CD14-positive monocyte (primary cell): ENCODE results near the gene ACKR1. TPM values are rescaled to one million over a fixed set of nuclear protein-coding genes. Genes with fewer than 3 reads are reported as not detected.

Experiments used
- DNase-seq, 3 donors: peaks; one replicate each; pipeline ENCODE4 v3.0.0-alpha.2; 2011 to 2022
- H2AFZ ChIP-seq: 2 replicates; pipeline ENCODE4 v1.6.0; 2012; ENCODE audit warnings: mild to moderate bottlenecking, low read depth, low read length, inconsistent platforms; ENCODE audit not compliant: insufficient read depth, poor library complexity, severe bottlenecking
- H3K27ac ChIP-seq, 2 donors: 1 replicate in 1 of 2; 2 replicates in 1 of 2; pipeline ENCODE4 v1.5.1; 2012 to 2013; ENCODE audit warnings: low read length in 2 of 2, control low read depth in 1 of 2, inconsistent platforms in 1 of 2, low read depth in 1 of 2, mild to moderate bottlenecking in 1 of 2
- H3K27me3 ChIP-seq, 2 donors: one replicate each; pipeline versions ENCODE4 v1.6.0 to v1.6.1; 2011 to 2013; ENCODE audit warnings: low read length in 2 of 2; ENCODE audit not compliant: control insufficient read depth in 2 of 2, insufficient read depth in 2 of 2
- H3K36me3 ChIP-seq, 2 donors: replicated peaks in 1 of 2; 1 replicate in 1 of 2; 2 replicates in 1 of 2; pipeline versions ENCODE4 v1.5.1 to v1.6.1; 2012 to 2013; ENCODE audit warnings: low read length in 2 of 2, control low read depth in 1 of 2, inconsistent platforms in 1 of 2, mild to moderate bottlenecking in 1 of 2; ENCODE audit not compliant: insufficient read depth in 2 of 2, control insufficient read depth in 1 of 2
- H3K4me1 ChIP-seq, 2 donors: 1 replicate in 1 of 2; 2 replicates in 1 of 2; pipeline versions ENCODE4 v1.5.1 to v1.6.1; 2012 to 2013; ENCODE audit warnings: low read length in 2 of 2, control low read depth in 1 of 2, inconsistent platforms in 1 of 2, mild to moderate bottlenecking in 1 of 2, moderate library complexity in 1 of 2; ENCODE audit not compliant: insufficient read depth in 2 of 2, control insufficient read depth in 1 of 2
- H3K4me2 ChIP-seq: replicated peaks from 2 replicates; pipeline ENCODE3; 2012; ENCODE audit warnings: low read length, moderate library complexity, mild to moderate bottlenecking; ENCODE audit not compliant: poor library complexity, severe bottlenecking; ENCODE audit errors: extremely low read depth
- H3K4me3 ChIP-seq, 3 experiments: fragments of 200-600 bp in 1 of 3; sonication (generic) in 1 of 3; replicated peaks in 1 of 3; 1 replicate in 2 of 3; 2 replicates in 1 of 3; pipeline ENCODE4 v1.5.1; 2011 to 2013; ENCODE audit warnings: low read length in 3 of 3, mild to moderate bottlenecking in 3 of 3, control low read depth in 2 of 3, low read depth in 2 of 3, inconsistent platforms in 1 of 3, moderate library complexity in 1 of 3
- H3K79me2 ChIP-seq: 2 replicates; pipeline ENCODE4 v1.6.0; 2012; ENCODE audit warnings: mild to moderate bottlenecking, control low read depth, inconsistent platforms, low read length, moderate library complexity; ENCODE audit not compliant: insufficient read depth
- H3K9ac ChIP-seq: 2 replicates; pipeline ENCODE4 v1.6.0; 2017; ENCODE audit warnings: low read length, mild to moderate bottlenecking; ENCODE audit not compliant: insufficient read depth, poor library complexity, severe bottlenecking
- H3K9me3 ChIP-seq, 2 donors: replicated peaks in 1 of 2; 1 replicate in 1 of 2; 2 replicates in 1 of 2; pipeline versions ENCODE4 v1.5.1 to v1.6.1; 2012 to 2013; ENCODE audit warnings: low read length in 2 of 2, control low read depth in 1 of 2; ENCODE audit not compliant: control insufficient read depth in 1 of 2, insufficient read depth in 1 of 2
- H4K20me1 ChIP-seq: 2 replicates; pipeline ENCODE4 v1.6.0; 2012; ENCODE audit warnings: mild to moderate bottlenecking, low read length, control low read depth, moderate library complexity; ENCODE audit not compliant: insufficient read depth
- H3K27ac Mint-ChIP-seq, 7 donors: one replicate each; pipeline ENCODE4 v1.8.0; 2020; ENCODE audit warnings: mild to moderate bottlenecking in 7 of 7, mixed read lengths in 7 of 7, moderate library complexity in 6 of 7, inconsistent platforms in 2 of 7
- H3K27me3 Mint-ChIP-seq, 3 donors: one replicate each; pipeline ENCODE4 v1.8.0; 2021 to 2022; ENCODE audit warnings: low read depth in 3 of 3, mild to moderate bottlenecking in 3 of 3, mixed read lengths in 3 of 3, moderate library complexity in 3 of 3, inconsistent platforms in 1 of 3
- H3K36me3 Mint-ChIP-seq, 2 donors: one replicate each; pipeline ENCODE4 v1.8.0; 2020; ENCODE audit warnings: mixed read lengths in 2 of 2, inconsistent platforms in 1 of 2, mild to moderate bottlenecking in 1 of 2
- H3K4me1 Mint-ChIP-seq: one replicate; pipeline ENCODE4 v1.8.0; 2020; ENCODE audit warnings: mild to moderate bottlenecking, mixed read lengths
- H3K4me3 Mint-ChIP-seq, 2 donors: one replicate each; pipeline ENCODE4 v1.8.0; 2020; ENCODE audit warnings: mild to moderate bottlenecking in 2 of 2, mixed read lengths in 2 of 2, moderate library complexity in 1 of 2
- H3K9me3 Mint-ChIP-seq, 7 donors: one replicate each; pipeline ENCODE4 v1.8.0; 2020 to 2022; ENCODE audit warnings: mixed read lengths in 7 of 7, mild to moderate bottlenecking in 6 of 7, moderate library complexity in 6 of 7, inconsistent platforms in 2 of 7
- CTCF ChIP-seq: fragments of 200-600 bp; IDR thresholded peaks from one replicate; pipeline ENCODE4 v1.8.0; 2022; ENCODE audit warnings: antibody characterized with exemption, mild to moderate bottlenecking
- WGBS: methylation state at CpG from one replicate; pipeline ENCODE4 v1.1.5; 2013; ENCODE audit warnings: missing lambda C conversion rate; ENCODE audit not compliant: insufficient coverage; 5-methylcytosine and 5-hydroxymethylcytosine counted together
- intact Hi-C, 2 donors: fragments of 100-400 bp; cut with micrococcal nuclease; formaldehyde crosslinking; loops; one replicate each; pipeline versions ENCODE4 v1.15.0 to v1.15.1; 2023
- polyA plus RNA-seq, 3 donors: library from polyadenylated mRNA; depleted of rRNA in 1 of 3; unstranded in 2 of 3; stranded (reverse) in 1 of 3; fragments of 300-500 nt in 2 of 3; fragments of >200 nt in 1 of 3; fragmentation: Illumina TruSeq in 2 of 3; gene quantifications; 1 replicate in 2 of 3; 2 replicates in 1 of 3; pipeline ENCODE4 v1.2.3, GENCODE V29; 2012 to 2021

ACKR1 gene
- polyA plus RNA-seq, 3 donors: 0.14 TPM; not detected in 2

GRCh38 chr1:159172614-159173291 is 31.9 kb upstream of the ACKR1 start:
- peak overlapping the region; percentile 11 to 79 for H3K4me3 Mint-ChIP-seq
- H3K4me1 Mint-ChIP-seq: peaks cover 27% of the 10 kb centered on the region
- Histone ChIP-seq H3K4me3 (peak overlapping the region in 1 of 3 experiments; percentile 8), H3K27ac (no peak overlapping the region), H4K20me1 (no peaks in the 10 kb centered on the region), H3K27me3 (peaks cover 52 to 60% of the 10 kb centered on the region in 2 donors), H3K9me3 (peaks cover 0 to 16% of the 10 kb centered on the region in 2 donors), H3K4me1 (peaks cover 17 to 22% of the 10 kb centered on the region in 2 donors), H3K4me2 (peak overlapping the region; percentile 45), H2AFZ (no peak overlapping the region), H3K79me2 (no peaks in the 10 kb centered on the region), H3K9ac (no peak overlapping the region), H3K36me3 (no peaks in the 10 kb centered on the region)
- H3K27ac Mint-ChIP-seq: no peak overlapping the region
- intact Hi-C loops: no loop called here
- no peak for DNase-seq
- peaks cover 0 to 3% of the 10 kb centered on the region in 2 donors for H3K36me3 Mint-ChIP-seq
- no peak for TF ChIP-seq CTCF
- H3K27me3 Mint-ChIP-seq: peaks cover 57 to 63% (median 59%) of the 10 kb centered on the region in 3 donors
- H3K9me3 Mint-ChIP-seq: peaks cover 0 to 7% (median 3%) of the 10 kb centered on the region in 7 donors
- WGBS: 2% methylated on average over 7 of the region's 17 CpGs

GRCh38 chr1:159173320-159173719 is 31.4 kb upstream of the ACKR1 start:
- Mint-ChIP-seq H3K9me3 (peaks cover 0 to 7% (median 3%) of the 10 kb centered on the region in 7 donors), H3K4me1 (peaks cover 27% of the 10 kb centered on the region), H3K27me3 (peaks cover 52 to 57% (median 53%) of the 10 kb centered on the region in 3 donors), H3K36me3 (peaks cover 0 to 3% of the 10 kb centered on the region in 2 donors), H3K4me3 (peak overlapping the region in 1 of 2 donors; percentile 49), H3K27ac (no peak overlapping the region)
- Histone ChIP-seq H3K9ac (no peak overlapping the region), H3K27me3 (peaks cover 46 to 54% of the 10 kb centered on the region in 2 donors), H3K4me3 (peak overlapping the region in 1 of 3 experiments; percentile 8), H3K27ac (no peak overlapping the region), H3K4me1 (peaks cover 17 to 22% of the 10 kb centered on the region in 2 donors), H3K36me3 (no peaks in the 10 kb centered on the region), H3K9me3 (peaks cover 0 to 16% of the 10 kb centered on the region in 2 donors), H2AFZ (no peak overlapping the region), H3K4me2 (peak overlapping the region; percentile 45), H3K79me2 (no peaks in the 10 kb centered on the region), H4K20me1 (no peaks in the 10 kb centered on the region)
- intact Hi-C loops: no loop called here
- WGBS: 63% methylated on average over 2 of the region's 7 CpGs
- no peak for DNase-seq
- TF ChIP-seq CTCF: no peak
